CD4-positive, alpha-beta T cell treated with Interleukin-15 for 1 hour (primary cell): ENCODE results near the gene EPB41.

ENCODE experiments used
- DNase-seq: peaks from one replicate; pipeline ENCODE4 v3.0.0-alpha.2; 2020

EPB41 gene

GRCh38 chr1:28891256-28891655, 23.1 kb upstream of the EPB41 start:
- no peak for DNase-seq

GRCh38 chr1:28893403-28894102, 20.8 kb upstream of the EPB41 start:
- DNase-seq: no peak

- DNase-seq: no peak
Observed at GRCh38 chr1:28894785-28895184, 19.6 kb upstream of the EPB41 start.

- no peak for DNase-seq
Observed at GRCh38 chr1:28895896-28896608, 18.3 kb upstream of the EPB41 start.

GRCh38 chr1:28896609-28896986, 17.8 kb upstream of the EPB41 start:
- DNase-seq: no peak

- DNase-seq: no peak
Observed at GRCh38 chr1:28897789-28898188, 16.6 kb upstream of the EPB41 start.

GRCh38 chr1:28898405-28898881, 15.9 kb upstream of the EPB41 start:
- no peak for DNase-seq

- DNase-seq: no peak
Observed at GRCh38 chr1:28899267-28899666, 15.1 kb upstream of the EPB41 start.

GRCh38 chr1:28900562-28900961, 13.8 kb upstream of the EPB41 start:
- no peak for DNase-seq

GRCh38 chr1:28902738-28903137, 11.6 kb upstream of the EPB41 start:
- DNase-seq: no peak

GRCh38 chr1:28905921-28906666, 8.3 kb upstream of the EPB41 start:
- DNase-seq: no peak

GRCh38 chr1:28909198-28909597, 5.2 kb upstream of the EPB41 start:
- DNase-seq: no peak

- no peak for DNase-seq
Observed at GRCh38 chr1:28910379-28911115, 3.8 kb upstream of the EPB41 start.

GRCh38 chr1:28913786-28914227, 562 bp upstream of the EPB41 start:
- DNase-seq: no peak

- DNase-seq: no peak
Observed at GRCh38 chr1:28915031-28915895, 894 bp downstream of the EPB41 start.

- DNase-seq: no peak
Observed at GRCh38 chr1:28917757-28918118, 3.4 kb downstream of the EPB41 start.

GRCh38 chr1:28921286-28921869, 7.0 kb downstream of the EPB41 start:
- no peak for DNase-seq

- no peak for DNase-seq
Observed at GRCh38 chr1:28925350-28925891, 11.1 kb downstream of the EPB41 start.

- peak; percentile 50 for DNase-seq
Observed at GRCh38 chr1:28926629-28927265, 12.4 kb downstream of the EPB41 start.

GRCh38 chr1:28927266-28927647, 12.9 kb downstream of the EPB41 start:
- DNase-seq: no peak
